Gastroesophageal sphincter (tissue), 4 donors: Measurements from ENCODE around the gene POR. TPM values are rescaled to one million over a fixed set of nuclear protein-coding genes. Genes with fewer than 3 reads are reported as not detected.

Source experiments
- ATAC-seq: fragments of 150-250 bp; one replicate; pipeline ENCODE4 v1.9.1; 2016; ENCODE audit warnings: mild to moderate bottlenecking, moderate library complexity
- H3K27ac ChIP-seq, 4 donors: fragments of 200-600 bp; sonication (generic) in 3 of 4; 1 replicate in 3 of 4; 2 replicates in 1 of 4; pipeline ENCODE4 v1.5.1; 2016 to 2019
- H3K27me3 ChIP-seq: fragments of 200-600 bp; sonication (generic); one replicate; pipeline ENCODE4 v1.5.1; 2019
- H3K36me3 ChIP-seq, 2 donors: fragments of 200-600 bp; sonication (generic); one replicate each; pipeline ENCODE4 v1.5.1; 2019; ENCODE audit warnings: control low read depth in 1 of 2
- H3K4me1 ChIP-seq, 3 donors: fragments of 200-600 bp; sonication (generic); 1 replicate in 2 of 3; 2 replicates in 1 of 3; pipeline ENCODE4 v1.5.1; 2016 to 2019; ENCODE audit warnings: control low read depth in 2 of 3
- H3K4me3 ChIP-seq, 2 donors: fragments of 200-600 bp; sonication (generic); one replicate each; pipeline ENCODE4 v1.5.1; 2019; ENCODE audit warnings: mild to moderate bottlenecking in 1 of 2, moderate library complexity in 1 of 2
- H3K9me3 ChIP-seq, 3 donors: fragments of 200-600 bp; sonication (generic); one replicate each; pipeline ENCODE4 v1.5.1; 2017 to 2019; ENCODE audit warnings: control low read depth in 2 of 3
- CTCF ChIP-seq, 4 experiments: fragments of 200-600 bp in 2 of 4; fragments of 450-650 bp in 2 of 4; sonication (generic) in 1 of 4; IDR thresholded peaks; one replicate each; pipeline ENCODE4 v1.5.1; 2017 to 2019; ENCODE audit warnings: antibody characterized with exemption in 4 of 4, mild to moderate bottlenecking in 2 of 4, moderate library complexity in 2 of 4
- EP300 ChIP-seq: sonication (generic); formaldehyde crosslinking; IDR thresholded peaks from one replicate; pipeline ENCODE4 v1.6.1; 2017; ENCODE audit warnings: antibody characterized with exemption, mild to moderate bottlenecking
- POLR2A ChIP-seq, 2 donors: fragments of 450-650 bp; IDR thresholded peaks; one replicate each; pipeline ENCODE4 v1.6.1; 2017; ENCODE audit warnings: antibody characterized with exemption in 2 of 2, mild to moderate bottlenecking in 2 of 2, moderate library complexity in 1 of 2
- POLR2AphosphoS5 ChIP-seq: sonication (generic); formaldehyde crosslinking; IDR thresholded peaks from one replicate; pipeline ENCODE4 v1.6.1; 2017; ENCODE audit warnings: antibody characterized with exemption
- WGBS, 2 donors: methylation state at CpG; one replicate each; pipeline ENCODE4 v1.1.5; 2018; ENCODE audit warnings: low coverage in 1 of 2; 5-methylcytosine and 5-hydroxymethylcytosine counted together
- total RNA-seq, 4 donors: library from RNA; depleted of rRNA; stranded (reverse); fragments of >200 nt; gene quantifications; one replicate each; pipeline ENCODE4 v1.1.0, GENCODE V29; 2016

Gene POR
- total RNA-seq, 4 donors from 2014 or later, result 31.5 to 54.3 (median 47.7) TPM

GRCh38 chr7:75924889-75925288 lies 9.9 kb downstream of the POR start:
- Histone ChIP-seq H3K27me3 (no peaks in the 10 kb centered on the region), H3K27ac (no peak overlapping the region), H3K9me3 (no peaks in the 10 kb centered on the region), H3K4me3 (no peak overlapping the region), H3K36me3 (peaks cover 0 to 13% of the 10 kb centered on the region in 2 donors), H3K4me1 (peaks cover 0 to 16% (median 0%) of the 10 kb centered on the region in 3 donors)
- WGBS, 2 donors, result 67% methylated on average over 1 of the region's 2 CpGs; no CpG with 5 or more reads in 1 of the 2 donors
- TF ChIP-seq POLR2AphosphoS5, result no peak
- no peak for TF ChIP-seq CTCF (IDR thresholded peaks at IDR 0.05)
- no peak for TF ChIP-seq EP300
- no peak for TF ChIP-seq POLR2A (IDR thresholded peaks at IDR 0.05)
- no peak for ATAC-seq

- WGBS, 2 donors, result 40 to 55% methylated on average over 5 of the region's 10 CpGs
- no peak overlapping the region for H3K27ac ChIP-seq
- no peaks in the 10 kb centered on the region for H3K27me3 ChIP-seq
- peaks cover 0 to 13% of the 10 kb centered on the region in 2 donors for H3K36me3 ChIP-seq
- H3K9me3 ChIP-seq, result no peaks in the 10 kb centered on the region
- no peak for ATAC-seq
- H3K4me3 ChIP-seq, result no peak overlapping the region
- TF ChIP-seq POLR2A (IDR thresholded peaks at IDR 0.05), result no peak
- TF ChIP-seq EP300, result no peak
- TF ChIP-seq POLR2AphosphoS5, result no peak
- TF ChIP-seq CTCF (IDR thresholded peaks at IDR 0.05), result no peak
- peaks cover 0 to 16% (median 0%) of the 10 kb centered on the region in 3 donors for H3K4me1 ChIP-seq
Measured at GRCh38 chr7:75925717-75926435, 10.9 kb downstream of the POR start.

GRCh38 chr7:75928568-75928914 lies 13.6 kb downstream of the POR start:
- 75 to 82% methylated on average over 2 of the region's 4 CpGs for WGBS, 2 donors

GRCh38 chr7:75931680-75932079 lies 16.7 kb downstream of the POR start:
- no peak for ATAC-seq
- 49 to 64% methylated on average over 4 to 5 of the region's 5 CpGs for WGBS, 2 donors
- H3K4me3 ChIP-seq, result no peak overlapping the region
- H3K27ac ChIP-seq, result no peak overlapping the region
- H3K27me3 ChIP-seq, result no peaks in the 10 kb centered on the region
- no peaks in the 10 kb centered on the region for H3K9me3 ChIP-seq
- H3K4me1 ChIP-seq, result no peaks in the 10 kb centered on the region
- no peak for TF ChIP-seq EP300
- TF ChIP-seq POLR2A (IDR thresholded peaks at IDR 0.05), result no peak
- TF ChIP-seq POLR2AphosphoS5, result no peak
- TF ChIP-seq CTCF (IDR thresholded peaks at IDR 0.05), result no peak
- H3K36me3 ChIP-seq, result peaks cover 0 to 17% of the 10 kb centered on the region in 2 donors

More at GRCh38 chr7:75928568-75928914, 13.6 kb downstream of the POR start:
- Histone ChIP-seq H3K27me3 (no peaks in the 10 kb centered on the region), H3K9me3 (no peaks in the 10 kb centered on the region), H3K4me1 (peaks cover 0 to 7% (median 0%) of the 10 kb centered on the region in 3 donors), H3K4me3 (no peak overlapping the region), H3K27ac (no peak overlapping the region), H3K36me3 (peaks cover 0 to 9% of the 10 kb centered on the region in 2 donors)
- TF ChIP-seq POLR2AphosphoS5 (no peak), CTCF (IDR thresholded peaks at IDR 0.05) (no peak), POLR2A (IDR thresholded peaks at IDR 0.05) (no peak), EP300 (no peak)
- ATAC-seq, result no peak
